Measurements from ENCODE around the gene RTTN. TPM values are rescaled to one million over a fixed set of nuclear protein-coding genes. Genes with fewer than 3 reads are reported as not detected.

Gene RTTN
- total and polyA plus RNA-seq, 2 experiments from 2014 or later = 7.2 to 31.0 TPM

- no peak for TF ChIP-seq CTCF (conservative IDR thresholded peaks at IDR 0.05; ENCODE audit: low read depth in 2 of 2)
- no peak for TF ChIP-seq JUNB (IDR thresholded peaks at IDR 0.05; ENCODE audit: unreplicated experiment)
- TF ChIP-seq POLR2AphosphoS5 (IDR thresholded peaks at IDR 0.05; ENCODE audit: low read depth) = no peak
- TF ChIP-seq ZNF331 (CRISPR knock-in tag; IDR thresholded peaks at IDR 0.05; ENCODE audit: low read depth) = no peak
- no peak for TF ChIP-seq EZH2 (IDR thresholded peaks at IDR 0.05; ENCODE audit: low read depth, unreplicated experiment)
- TF ChIP-seq ZNF114 (CRISPR knock-in tag; IDR thresholded peaks at IDR 0.05) = no peak
Observed at GRCh38 chr18:70085641-70086040, 119.8 kb downstream of the RTTN start (continued).

GRCh38 chr18:70082430-70082829 lies 123.1 kb downstream of the RTTN start:
- no peaks in the 10 kb centered on the region for H3F3A ChIP-seq (replicated peaks; ENCODE audit: low read depth)
- H3K9me2 ChIP-seq (ENCODE audit: insufficient read depth) = no peaks in the 10 kb centered on the region
- H2AFZ ChIP-seq = no peak overlapping the region
- Mint-ChIP-seq H3K27me3 (ENCODE audit: insufficient read depth, low read depth, poor library complexity) (no peaks in the 10 kb centered on the region), H3K4me1 (no peaks in the 10 kb centered on the region), H3K27ac (no peak overlapping the region), H3K9me3 (no peaks in the 10 kb centered on the region), H3K36me3 (ENCODE audit: low read depth) (peaks cover 16% of the 10 kb centered on the region; the same call in 2 of the 3 replicates), H3K4me3 (no peak overlapping the region)
- no peak overlapping the region for H3K4me2 ChIP-seq
- no peaks in the 10 kb centered on the region for H3K4me1 ChIP-seq (ENCODE audit: insufficient read depth)
- no peak overlapping the region for H3K4me3 ChIP-seq
- no peaks in the 10 kb centered on the region for H3K27me3 ChIP-seq (ENCODE audit: insufficient read depth)
- no peaks in the 10 kb centered on the region for H3K79me2 ChIP-seq (replicated peaks; ENCODE audit: insufficient read depth)
- DNase-seq (ENCODE audit: low spot score) = no peak
- H3K27ac ChIP-seq (ENCODE audit: low read depth) = no peak overlapping the region
- H4K20me1 ChIP-seq (replicated peaks; ENCODE audit: insufficient read depth) = no peaks in the 10 kb centered on the region
- ATAC-seq = no peak
- no peaks in the 10 kb centered on the region for H3K36me3 ChIP-seq (ENCODE audit: insufficient read depth)
- TF ChIP-seq ZNF331 (CRISPR knock-in tag; IDR thresholded peaks at IDR 0.05; ENCODE audit: low read depth) = no peak
- no peak for TF ChIP-seq EZH2phosphoT487 (IDR thresholded peaks at IDR 0.05; ENCODE audit: unreplicated experiment)
- TF ChIP-seq NANOG (IDR thresholded peaks at IDR 0.05; ENCODE audit: borderline replicate concordance) = no peak
- TF ChIP-seq JUNB (IDR thresholded peaks at IDR 0.05; ENCODE audit: unreplicated experiment) = no peak
- no peak for TF ChIP-seq POLR2AphosphoS5 (IDR thresholded peaks at IDR 0.05; ENCODE audit: low read depth)
- no peak for TF ChIP-seq ETS1 (IDR thresholded peaks at IDR 0.05)
- no peak for TF ChIP-seq ZNF114 (CRISPR knock-in tag; IDR thresholded peaks at IDR 0.05)
- TF ChIP-seq CTCF (conservative IDR thresholded peaks at IDR 0.05; ENCODE audit: low read depth in 2 of 2) = no peak
- TF ChIP-seq ZNF462 (CRISPR knock-in tag; IDR thresholded peaks at IDR 0.05) = no peak
- TF ChIP-seq EZH2 (IDR thresholded peaks at IDR 0.05; ENCODE audit: low read depth, unreplicated experiment) = no peak

Measured in GM23338 (cell line).